Body of pancreas (tissue), 4 donors: ENCODE measurements around the gene TP53TG5. TPM values are rescaled to one million over a fixed set of nuclear protein-coding genes. Genes with fewer than 3 reads are reported as not detected.

Source experiments
- ATAC-seq: fragments of 150-250 bp; one replicate; pipeline ENCODE4 v1.9.1; 2016
- DNase-seq, 4 donors: peaks; one replicate each; pipeline ENCODE4 v3.0.0-alpha.2; 2019
- H3K27ac ChIP-seq, 4 donors: fragments of 200-600 bp; sonication (generic); 1 replicate in 3 of 4; 2 replicates in 1 of 4; pipeline versions ENCODE4 v1.5.1 to v1.6.1; 2016 to 2019; ENCODE audit warnings: mild to moderate bottlenecking in 1 of 4, mixed read lengths in 1 of 4, moderate library complexity in 1 of 4
- H3K27me3 ChIP-seq, 2 donors: fragments of 200-600 bp; sonication (generic); one replicate each; pipeline ENCODE4 v1.6.0; 2016; ENCODE audit warnings: mild to moderate bottlenecking in 1 of 2
- H3K36me3 ChIP-seq, 2 donors: fragments of 200-600 bp; sonication (generic); replicated peaks in 1 of 2; 2 replicates each; pipeline ENCODE4 v1.5.1; 2016; ENCODE audit warnings: low read depth in 2 of 2; ENCODE audit not compliant: insufficient read depth in 1 of 2
- H3K4me1 ChIP-seq: fragments of 200-600 bp; sonication (generic); one replicate; pipeline ENCODE4 v1.6.0; 2016
- H3K4me3 ChIP-seq, 2 donors: fragments of 200-600 bp; sonication (generic); 1 replicate in 1 of 2; 2 replicates in 1 of 2; pipeline ENCODE4 v1.5.1; 2016 to 2019
- H3K9me3 ChIP-seq, 3 donors: fragments of 200-600 bp; sonication (generic); 1 replicate in 2 of 3; 2 replicates in 1 of 3; pipeline ENCODE4 v1.5.1; 2016
- CTCF ChIP-seq, 7 experiments: fragments of 450-650 bp in 4 of 7; fragments of 200-600 bp in 3 of 7; sonication (generic) in 3 of 7; IDR thresholded peaks; one replicate each; pipeline ENCODE4 v1.5.1; 2016 to 2019; ENCODE audit warnings: antibody characterized with exemption in 7 of 7
- POLR2A ChIP-seq, 3 donors: fragments of 450-650 bp; IDR thresholded peaks; one replicate each; pipeline ENCODE4 v1.6.1; 2016; ENCODE audit warnings: antibody characterized with exemption in 3 of 3, mild to moderate bottlenecking in 2 of 3
- WGBS, 2 donors: methylation state at CpG; one replicate each; pipeline ENCODE4 v1.1.5; 2017; 5-methylcytosine and 5-hydroxymethylcytosine counted together
- intact Hi-C: fragments of 100-400 bp; cut with DNase I; formaldehyde crosslinking; loops from one replicate; pipeline ENCODE4 v1.15.1; 2023
- total RNA-seq, 2 donors: library from RNA; depleted of rRNA; stranded (reverse); fragments of >200 nt; gene quantifications; one replicate each; pipeline ENCODE4 v1.1.0, GENCODE V29; 2016

TP53TG5 gene
- total RNA-seq, 2 donors from 2014 or later: not detected

GRCh38 chr20:45413479-45413878 lies 35.4 kb upstream of the TP53TG5 start:
- H3K36me3 ChIP-seq: peaks cover 0 to 6% of the 10 kb centered on the region in 2 donors
- H3K4me3 ChIP-seq: no peak overlapping the region
- H3K27ac ChIP-seq: no peak overlapping the region
- intact Hi-C loops: no loop called here
- DNase-seq (no peak), ATAC-seq (no peak)
- WGBS, 2 donors: 40 to 69% methylated on average over 2 to 3 of the region's 3 CpGs
- H3K27me3 ChIP-seq: no peaks in the 10 kb centered on the region
- TF ChIP-seq POLR2A (IDR thresholded peaks at IDR 0.05) (no peak), CTCF (IDR thresholded peaks at IDR 0.05) (no peak)
- H3K9me3 ChIP-seq: no peaks in the 10 kb centered on the region
- peaks cover 20% of the 10 kb centered on the region for H3K4me1 ChIP-seq

DNA sequence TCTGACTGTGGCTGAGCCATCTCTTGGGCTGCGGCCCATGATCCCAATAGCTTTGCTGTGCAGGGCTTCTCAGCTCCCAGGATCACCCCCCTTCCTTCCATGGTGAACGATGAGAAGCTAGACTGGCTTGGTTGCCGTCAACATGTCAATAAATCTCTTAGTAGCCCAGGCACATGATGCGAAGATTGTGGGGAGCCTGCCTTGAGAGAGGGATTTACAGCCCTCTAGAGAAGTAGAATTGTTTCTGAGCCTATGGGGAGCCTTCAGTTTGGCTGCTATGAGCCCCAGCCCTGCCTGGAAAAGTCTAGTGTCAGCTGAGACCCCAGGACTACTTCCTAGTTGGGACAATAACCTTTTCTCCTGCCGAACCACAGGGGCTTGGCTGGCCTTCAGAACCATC lies 34.5 kb upstream of the TP53TG5 start:
- DNase-seq (no peak), ATAC-seq (no peak)
- Histone ChIP-seq H3K4me3 (no peak overlapping the region), H3K27ac (no peak overlapping the region), H3K36me3 (peaks cover 0 to 6% of the 10 kb centered on the region in 2 donors), H3K27me3 (no peaks in the 10 kb centered on the region), H3K4me1 (peaks cover 15% of the 10 kb centered on the region), H3K9me3 (no peaks in the 10 kb centered on the region)
- TF ChIP-seq POLR2A (IDR thresholded peaks at IDR 0.05) (no peak), CTCF (IDR thresholded peaks at IDR 0.05) (no peak)
- 65 to 72% methylated on average over 4 to 5 of the region's 5 CpGs for WGBS, 2 donors
- intact Hi-C loops: no loop called here

GRCh38 chr20:45410887-45411286 lies 32.8 kb upstream of the TP53TG5 start:
- Histone ChIP-seq H3K4me3 (no peak overlapping the region), H3K27me3 (no peaks in the 10 kb centered on the region), H3K27ac (no peak overlapping the region), H3K36me3 (peaks cover 0 to 6% of the 10 kb centered on the region in 2 donors), H3K4me1 (peaks cover 13% of the 10 kb centered on the region), H3K9me3 (no peaks in the 10 kb centered on the region)
- intact Hi-C loops: no loop called here
- no peak for DNase-seq
- ATAC-seq: no peak
- 73 to 74% methylated on average over 8 of the region's 8 CpGs for WGBS, 2 donors
- TF ChIP-seq POLR2A (IDR thresholded peaks at IDR 0.05) (no peak), CTCF (IDR thresholded peaks at IDR 0.05) (no peak)

DNA sequence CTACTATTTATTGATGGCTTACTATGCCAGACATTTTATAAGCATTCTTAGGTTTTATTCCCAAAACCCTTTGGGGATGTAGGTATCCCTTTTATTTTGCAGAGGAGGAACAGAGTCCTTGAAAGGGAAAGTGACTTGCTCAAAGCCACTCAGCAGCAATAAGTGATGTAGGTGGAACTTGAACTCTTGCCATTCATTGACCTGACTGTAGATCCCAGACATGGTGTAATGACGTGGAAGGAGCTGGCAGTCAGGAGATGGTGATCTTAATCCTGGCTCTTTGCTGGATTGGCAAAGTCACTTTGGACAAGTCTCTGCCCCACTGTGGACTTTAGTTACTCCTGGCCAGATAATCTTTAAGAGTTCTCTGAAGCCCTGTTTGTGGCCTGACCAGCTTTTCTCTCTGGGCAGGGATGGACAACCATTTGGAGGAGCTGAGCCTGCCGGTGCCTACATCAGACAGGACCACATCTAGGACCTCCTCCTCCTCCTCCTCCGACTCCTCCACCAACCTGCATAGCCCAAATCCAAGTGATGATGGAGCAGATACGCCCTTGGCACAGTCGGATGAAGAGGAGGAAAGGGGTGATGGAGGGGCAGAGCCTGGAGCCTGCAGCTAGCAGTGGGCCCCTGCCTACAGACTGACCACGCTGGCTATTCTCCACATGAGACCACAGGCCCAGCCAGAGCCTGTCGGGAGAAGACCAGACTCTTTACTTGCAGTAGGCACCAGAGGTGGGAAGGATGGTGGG lies 31.6 kb upstream of the TP53TG5 start:
- Histone ChIP-seq H3K4me1 (peaks cover 19% of the 10 kb centered on the region), H3K27ac (no peak overlapping the region), H3K27me3 (no peaks in the 10 kb centered on the region), H3K4me3 (no peak overlapping the region), H3K36me3 (peaks cover 0 to 6% of the 10 kb centered on the region in 2 donors), H3K9me3 (no peaks in the 10 kb centered on the region)
- no peak for ATAC-seq
- WGBS, 2 donors: 85 to 86% methylated on average over 7 of the region's 7 CpGs
- intact Hi-C loops: no loop called here
- DNase-seq: no peak
- TF ChIP-seq CTCF (IDR thresholded peaks at IDR 0.05) (no peak), POLR2A (IDR thresholded peaks at IDR 0.05) (no peak)
